IPS-18c (cell line): ENCODE measurements around the gene ZBTB48.

Experiments used
- H3K4me3 ChIP-seq: 2 replicates; pipeline ENCODE4 v1.7.0; 2013; ENCODE audit warnings: low read depth, mild to moderate bottlenecking, low read length, moderate library complexity; ENCODE audit not compliant: insufficient read depth
- H3K9me3 ChIP-seq: one replicate; pipeline ENCODE4 v1.6.1; 2013; ENCODE audit warnings: mild to moderate bottlenecking, low read length, moderate library complexity; ENCODE audit not compliant: control insufficient read depth, insufficient read depth

ZBTB48 gene

DNA sequence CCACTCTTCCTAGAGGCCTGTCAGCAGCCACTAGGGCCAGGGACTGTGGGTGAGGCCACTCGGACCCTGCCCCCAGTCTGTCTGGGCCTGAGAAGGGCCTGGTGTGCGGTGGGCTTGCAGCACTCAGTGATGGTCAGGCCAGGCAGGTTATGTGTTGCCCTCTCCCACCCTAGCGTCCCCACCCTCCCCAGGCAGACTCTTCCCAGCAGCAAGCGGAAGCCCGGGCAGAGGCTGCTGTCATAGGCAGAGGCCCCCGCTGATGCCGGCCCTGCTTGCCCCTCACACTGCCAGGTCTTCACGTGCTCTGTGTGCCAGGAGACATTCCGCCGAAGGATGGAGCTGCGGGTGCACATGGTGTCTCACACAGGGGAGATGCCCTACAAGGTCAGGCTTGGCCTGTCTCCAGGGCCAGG is 6.6 kb downstream of the ZBTB48 start:
- Histone ChIP-seq H3K9me3 (no peaks in the 10 kb centered on the region), H3K4me3 (no peak overlapping the region)

DNA sequence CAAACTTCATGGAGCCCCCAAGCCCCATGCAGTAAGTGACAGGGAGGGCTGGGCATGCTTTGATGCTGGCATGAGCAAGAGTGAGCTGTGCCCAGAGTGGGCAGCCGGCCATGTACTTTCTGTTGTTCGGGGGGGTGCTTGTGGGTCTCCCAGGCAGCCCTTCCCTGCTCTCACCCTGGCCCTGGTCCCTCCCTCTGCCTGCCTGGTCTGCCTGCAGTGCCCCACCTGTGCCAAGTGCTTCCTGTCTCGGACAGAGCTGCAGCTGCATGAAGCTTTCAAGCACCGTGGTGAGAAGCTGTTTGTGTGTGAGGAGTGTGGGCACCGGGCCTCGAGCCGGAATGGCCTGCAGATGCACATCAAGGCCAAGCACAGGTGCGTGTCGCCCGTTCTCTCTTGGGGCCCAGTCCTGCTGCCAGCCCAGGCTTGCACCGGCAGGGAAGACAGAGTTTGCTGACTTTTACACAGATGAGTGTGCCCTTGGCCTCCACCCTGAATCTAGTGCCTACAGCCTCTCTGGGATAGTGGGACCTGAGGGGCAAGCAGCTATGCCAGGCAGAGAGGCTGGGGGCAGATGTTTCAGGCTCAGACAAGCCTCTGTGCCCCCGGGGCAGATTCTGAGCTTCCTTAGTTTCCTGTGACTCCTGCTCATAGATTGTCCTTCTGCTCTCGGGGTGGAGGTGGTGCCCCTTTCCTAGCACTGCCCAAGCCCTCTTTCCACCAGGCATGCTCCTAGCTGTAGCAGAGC is 7.6 kb downstream of the ZBTB48 start:
- Histone ChIP-seq H3K4me3 (no peak overlapping the region), H3K9me3 (no peaks in the 10 kb centered on the region)

DNA sequence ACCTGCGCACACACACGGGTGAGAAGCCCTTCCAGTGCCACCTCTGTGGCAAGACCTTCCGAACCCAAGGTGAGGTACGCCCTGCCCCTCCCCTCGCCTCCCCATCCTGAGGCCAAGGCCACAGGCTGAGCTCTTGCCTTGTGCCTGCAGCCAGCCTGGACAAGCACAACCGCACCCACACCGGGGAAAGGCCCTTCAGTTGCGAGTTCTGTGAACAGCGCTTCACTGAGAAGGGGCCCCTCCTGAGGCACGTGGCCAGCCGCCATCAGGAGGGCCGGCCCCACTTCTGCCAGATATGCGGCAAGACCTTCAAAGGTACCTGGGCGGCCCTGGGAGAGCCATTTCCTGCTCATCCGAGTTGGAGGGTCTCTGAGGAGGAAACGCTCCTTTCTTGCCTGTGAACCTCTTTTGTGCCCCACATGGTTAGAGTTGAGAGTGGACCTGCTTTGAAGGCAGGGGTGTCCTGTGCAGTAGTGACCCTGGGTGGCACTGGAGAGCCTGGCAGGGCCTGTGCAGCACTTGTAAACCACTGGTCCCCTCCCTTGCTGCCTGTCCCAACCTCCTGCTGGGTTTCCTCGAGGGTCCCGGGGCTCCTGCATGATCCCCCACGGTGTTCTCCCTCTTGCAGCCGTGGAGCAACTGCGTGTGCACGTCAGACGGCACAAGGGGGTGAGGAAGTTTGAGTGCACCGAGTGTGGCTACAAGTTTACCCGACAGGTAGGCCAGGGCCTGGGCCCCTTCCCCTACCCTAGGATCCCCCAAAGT is 8.5 kb downstream of the ZBTB48 start:
- Histone ChIP-seq H3K4me3 (no peak overlapping the region), H3K9me3 (no peaks in the 10 kb centered on the region)

DNA sequence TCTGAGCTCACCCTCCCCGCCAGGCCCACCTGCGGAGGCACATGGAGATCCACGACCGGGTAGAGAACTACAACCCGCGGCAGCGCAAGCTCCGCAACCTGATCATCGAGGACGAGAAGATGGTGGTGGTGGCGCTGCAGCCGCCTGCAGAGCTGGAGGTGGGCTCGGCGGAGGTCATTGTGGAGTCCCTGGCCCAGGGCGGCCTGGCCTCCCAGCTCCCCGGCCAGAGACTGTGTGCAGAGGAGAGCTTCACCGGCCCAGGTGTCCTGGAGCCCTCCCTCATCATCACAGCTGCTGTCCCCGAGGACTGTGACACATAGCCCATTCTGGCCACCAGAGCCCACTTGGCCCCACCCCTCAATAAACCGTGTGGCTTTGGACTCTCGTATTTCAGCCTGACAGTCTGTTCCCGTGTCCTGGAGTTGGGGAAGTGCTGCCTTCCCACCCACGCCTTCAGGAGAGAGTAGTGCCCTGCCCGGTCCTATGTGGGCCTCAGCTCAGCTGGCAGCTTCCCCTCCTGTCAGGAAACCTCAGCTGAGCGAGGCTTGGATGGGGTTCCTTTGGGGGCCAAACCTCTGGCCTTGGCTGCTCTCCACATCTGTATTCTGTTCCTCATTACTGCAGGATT is 9.2 kb downstream of the ZBTB48 start:
- Histone ChIP-seq H3K4me3 (no peak overlapping the region), H3K9me3 (no peaks in the 10 kb centered on the region)

DNA sequence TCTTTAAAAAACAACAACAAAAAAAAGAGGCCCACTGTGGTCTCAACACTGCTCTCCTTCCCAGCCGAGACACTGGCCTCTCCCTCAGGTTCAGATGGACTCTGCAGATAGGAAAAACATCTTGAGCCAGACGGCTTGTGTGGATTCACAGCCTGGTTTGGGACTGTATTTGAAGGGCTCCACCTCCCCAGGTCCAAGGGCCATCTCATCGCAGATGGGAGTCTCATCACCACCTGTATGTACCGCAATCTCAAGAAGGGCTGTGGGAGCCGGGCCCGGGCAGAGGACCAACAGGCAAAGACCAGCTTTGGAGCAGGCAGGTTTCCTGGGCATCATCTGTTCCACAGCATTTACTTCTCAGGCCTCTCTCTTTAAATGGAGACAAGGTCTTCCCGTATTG is 10.3 kb downstream of the ZBTB48 start:
- no peaks in the 10 kb centered on the region for H3K9me3 ChIP-seq
- H3K4me3 ChIP-seq = no peak overlapping the region

DNA sequence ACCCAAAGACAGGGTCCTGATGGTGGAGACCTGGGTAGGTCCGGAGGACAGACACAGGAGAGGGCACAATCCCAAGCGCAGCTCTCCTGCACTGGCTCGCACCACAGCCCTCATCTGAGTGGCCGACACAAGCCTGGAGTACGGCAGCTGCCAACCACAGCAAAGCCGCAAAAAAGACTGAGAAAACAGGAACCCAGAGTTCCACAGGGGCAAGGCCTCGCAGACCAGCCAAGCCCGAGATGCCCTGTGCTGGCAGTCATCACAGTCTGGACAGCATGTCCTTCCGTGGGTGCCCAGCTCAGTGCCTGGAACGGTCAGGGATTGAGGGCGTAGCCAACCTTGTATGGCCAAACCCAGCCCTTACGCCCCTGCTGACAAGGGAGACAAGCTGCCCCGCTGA is 11.4 kb downstream of the ZBTB48 start:
- Histone ChIP-seq H3K9me3 (no peaks in the 10 kb centered on the region), H3K4me3 (no peak overlapping the region)

DNA sequence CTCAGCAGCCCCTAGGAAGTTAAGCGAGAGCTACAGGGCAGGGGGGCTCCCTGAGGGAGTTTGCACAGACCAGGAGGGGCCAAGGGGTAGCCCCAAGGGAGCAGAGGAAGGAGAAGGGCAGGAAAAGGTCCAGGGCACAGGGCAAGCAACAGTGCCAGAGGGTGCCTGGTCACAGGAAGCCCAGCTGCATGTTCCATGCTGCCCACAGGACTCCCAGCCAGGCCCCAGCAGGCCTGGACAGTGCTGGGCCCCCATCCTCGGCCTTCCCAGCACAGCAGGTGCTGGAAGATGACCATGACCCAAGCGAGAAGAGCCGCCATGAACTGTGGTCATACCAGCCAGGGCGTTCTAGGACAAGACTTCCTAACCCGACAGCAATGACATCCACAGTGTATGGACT is 11.8 kb downstream of the ZBTB48 start:
- H3K9me3 ChIP-seq = no peaks in the 10 kb centered on the region
- no peak overlapping the region for H3K4me3 ChIP-seq

DNA sequence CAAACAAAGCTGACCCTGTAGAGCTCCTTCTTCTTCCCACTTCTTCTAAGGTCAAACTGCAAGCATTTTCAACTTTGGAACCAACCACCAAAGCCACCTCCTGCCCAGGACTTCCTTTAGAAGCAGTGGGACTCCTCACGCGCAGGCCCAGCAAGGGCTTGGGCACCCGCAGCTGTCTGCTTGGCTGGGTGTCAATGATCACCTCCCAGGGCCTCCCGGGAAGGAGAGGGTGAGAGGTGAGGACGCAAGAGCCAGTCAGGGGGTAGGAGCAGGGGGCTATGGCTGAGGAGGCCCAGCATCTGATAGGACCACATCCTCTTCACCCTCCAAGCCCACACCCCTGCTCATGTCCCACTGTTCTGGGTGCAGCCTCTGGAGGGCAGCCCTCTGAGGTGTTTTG is 12.6 kb downstream of the ZBTB48 start:
- no peaks in the 10 kb centered on the region for H3K9me3 ChIP-seq
- no peak overlapping the region for H3K4me3 ChIP-seq

DNA sequence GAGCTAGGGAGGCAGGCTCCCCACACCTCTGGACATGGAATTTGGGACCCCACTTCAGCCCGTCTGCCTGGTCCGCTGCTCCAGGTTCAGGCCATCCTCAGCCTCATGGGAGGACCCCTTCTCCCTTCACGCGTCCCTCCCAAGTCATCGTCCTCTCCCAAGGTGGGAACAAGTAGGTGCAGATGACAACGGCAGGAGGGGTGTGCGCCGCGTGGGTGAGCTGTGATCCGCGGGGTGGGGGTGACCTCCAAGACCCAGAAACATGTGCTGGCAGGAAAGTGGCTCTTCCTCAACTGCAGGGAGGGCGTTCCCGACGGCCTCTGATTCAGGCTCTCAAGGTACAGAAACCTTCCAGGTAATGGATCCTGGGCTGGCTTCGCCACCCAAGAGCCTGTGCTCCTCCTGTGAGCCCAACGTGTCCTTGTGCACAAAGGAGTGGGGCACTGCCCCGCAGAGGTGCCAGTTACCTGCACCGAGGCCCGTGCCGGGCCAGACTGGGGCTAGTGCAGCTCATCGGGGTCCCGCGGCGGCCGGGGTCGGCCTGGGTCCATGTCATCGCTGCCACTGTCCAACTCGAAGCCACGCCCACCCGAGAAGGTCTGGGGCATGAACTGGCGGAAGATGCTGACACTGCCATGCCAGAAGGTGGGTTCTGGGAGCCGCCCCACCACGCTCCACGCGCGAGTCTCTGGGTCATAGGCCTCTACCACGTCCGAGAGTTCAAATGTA is 13.2 kb downstream of the ZBTB48 start:
- Histone ChIP-seq H3K9me3 (no peaks in the 10 kb centered on the region), H3K4me3 (no peak overlapping the region)

DNA sequence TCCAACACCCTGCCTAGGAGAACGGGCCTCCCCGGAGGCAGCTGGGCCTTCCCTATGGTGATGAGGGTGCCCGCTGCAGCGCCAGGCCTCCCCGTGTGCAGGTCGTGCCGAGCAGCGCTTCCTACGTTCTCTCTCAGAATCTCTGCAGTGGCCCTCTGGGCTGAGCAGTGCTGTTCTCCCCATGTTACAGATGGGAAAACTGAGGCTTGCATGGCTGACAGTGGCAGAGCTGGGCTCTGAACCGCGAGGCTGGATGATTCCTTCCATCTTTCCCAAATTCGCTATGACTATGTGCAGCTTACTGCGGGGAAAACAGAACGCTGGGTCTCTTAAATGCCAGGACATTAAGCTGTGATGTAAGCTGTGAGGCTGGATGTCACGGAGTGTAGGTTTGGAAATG is 14.0 kb downstream of the ZBTB48 start:
- no peak overlapping the region for H3K4me3 ChIP-seq
- no peaks in the 10 kb centered on the region for H3K9me3 ChIP-seq

DNA sequence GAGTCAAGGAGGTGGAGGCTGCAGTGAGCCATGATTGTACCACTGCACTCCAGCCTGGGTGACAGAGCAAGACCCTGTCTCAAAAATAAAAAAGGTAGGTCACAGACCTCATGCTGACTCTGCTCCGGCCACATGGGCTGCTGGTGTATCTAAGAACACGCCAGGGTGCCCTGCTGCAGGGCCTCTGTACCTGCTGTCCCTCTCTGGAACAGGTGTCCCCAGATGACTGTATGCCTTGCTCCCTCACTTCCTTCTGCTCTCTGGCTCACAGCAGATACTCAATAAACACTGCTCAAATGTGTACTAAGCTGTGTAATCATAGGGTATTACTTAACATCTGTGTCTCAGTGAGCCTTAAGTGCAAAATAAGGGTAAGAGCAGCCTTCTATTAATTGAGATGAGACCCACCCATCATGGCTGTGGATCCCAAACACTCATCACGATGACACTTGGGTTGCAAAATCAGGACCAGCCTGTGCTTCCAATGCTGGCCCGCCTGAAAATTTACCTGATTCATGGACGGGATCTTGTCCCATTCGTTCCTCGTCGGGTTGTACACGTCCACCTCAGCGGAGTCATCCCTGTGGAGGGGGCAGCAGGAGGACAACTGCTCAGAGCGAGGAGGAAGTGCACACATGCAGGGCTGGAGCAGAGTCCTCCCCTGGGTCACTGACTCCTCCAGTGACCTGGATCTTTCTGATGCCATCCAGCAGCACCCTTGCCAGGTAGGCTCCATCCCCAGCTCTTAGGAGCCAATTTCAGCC is 15.4 kb downstream of the ZBTB48 start:
- H3K9me3 ChIP-seq = no peaks in the 10 kb centered on the region
- H3K4me3 ChIP-seq = no peak overlapping the region

DNA sequence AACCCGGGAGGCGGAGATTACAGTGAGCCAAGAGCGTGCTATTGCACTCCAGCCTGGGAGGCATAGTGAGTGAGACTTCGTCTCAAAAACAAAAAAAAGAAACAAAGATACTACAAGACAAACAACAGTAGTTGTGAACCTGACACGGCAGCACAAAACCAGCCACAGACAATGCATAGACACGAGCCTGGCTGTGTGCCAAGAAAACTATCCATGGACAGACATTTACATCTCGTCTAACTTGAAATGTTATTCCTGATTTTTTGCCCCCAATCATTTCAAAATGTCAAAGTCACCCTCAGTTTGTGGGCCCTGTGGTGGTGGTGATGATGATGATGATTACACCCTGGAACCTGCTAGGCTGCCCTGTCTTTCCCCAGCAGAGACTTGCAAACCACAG is 16.6 kb downstream of the ZBTB48 start:
- Histone ChIP-seq H3K4me3 (no peak overlapping the region), H3K9me3 (no peaks in the 10 kb centered on the region)

DNA sequence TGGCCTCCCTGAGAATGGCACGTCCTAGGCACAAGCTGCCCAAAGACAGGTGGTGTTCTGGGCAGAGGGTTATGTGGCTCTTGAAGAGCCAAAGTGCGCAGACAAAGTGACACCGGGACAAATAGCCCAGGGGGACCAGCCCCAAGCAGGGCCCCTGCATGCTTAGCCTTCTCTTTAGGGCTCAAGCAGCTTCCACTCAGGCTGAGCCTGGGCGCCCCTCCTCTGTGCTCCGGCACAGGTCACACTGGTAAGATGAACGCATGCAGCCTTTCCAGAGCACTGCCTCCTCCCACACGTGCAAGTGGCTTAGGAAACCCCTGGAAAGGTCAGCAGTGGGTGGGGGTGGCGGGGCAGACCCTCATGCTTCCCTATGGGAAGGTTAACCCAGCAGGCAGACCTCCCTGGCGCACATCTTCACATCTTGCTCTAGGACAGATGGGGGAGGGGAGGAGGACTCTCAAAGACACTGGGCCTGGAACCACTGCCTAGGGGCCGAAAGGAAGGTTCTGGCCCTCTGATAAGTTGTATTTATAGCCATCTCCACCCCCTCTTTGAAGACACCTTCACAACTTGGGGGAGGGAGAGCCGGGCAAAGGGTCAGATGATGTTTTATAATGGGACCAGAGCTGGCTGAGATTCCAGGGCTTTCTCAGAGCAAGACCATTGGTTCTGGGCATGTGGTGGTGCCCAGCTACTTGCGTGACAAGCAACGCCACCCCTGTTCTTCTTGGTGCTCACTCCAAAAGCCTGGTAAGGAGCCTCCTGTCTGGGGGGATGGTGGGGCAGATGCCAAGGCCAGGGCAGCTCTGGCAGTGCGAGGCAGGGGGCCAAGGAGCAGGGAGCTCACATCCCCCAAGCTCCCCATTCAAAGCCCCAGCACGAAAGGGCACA is 17.3 kb downstream of the ZBTB48 start:
- H3K4me3 ChIP-seq = no peak overlapping the region
- H3K9me3 ChIP-seq = peaks cover 4% of the 10 kb centered on the region

DNA sequence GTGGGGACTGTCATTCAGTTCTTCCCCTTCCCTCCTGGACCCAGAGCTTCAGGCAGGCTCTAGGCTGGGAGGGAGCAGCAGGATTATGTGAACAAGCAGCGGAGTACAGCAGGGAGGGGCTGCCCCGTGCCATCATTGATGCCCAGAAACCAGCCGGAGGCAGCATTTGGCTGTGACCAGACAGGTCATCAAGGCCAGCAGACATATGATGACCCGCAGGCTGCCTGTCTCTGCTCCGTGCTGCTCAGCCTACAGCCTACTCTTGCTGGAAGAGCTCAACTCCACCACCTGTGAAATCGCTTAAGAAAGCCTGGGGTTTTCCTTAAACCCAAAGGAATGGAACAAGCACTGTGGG is 18.0 kb downstream of the ZBTB48 start:
- Histone ChIP-seq H3K9me3 (peaks cover 6% of the 10 kb centered on the region), H3K4me3 (no peak overlapping the region)

DNA sequence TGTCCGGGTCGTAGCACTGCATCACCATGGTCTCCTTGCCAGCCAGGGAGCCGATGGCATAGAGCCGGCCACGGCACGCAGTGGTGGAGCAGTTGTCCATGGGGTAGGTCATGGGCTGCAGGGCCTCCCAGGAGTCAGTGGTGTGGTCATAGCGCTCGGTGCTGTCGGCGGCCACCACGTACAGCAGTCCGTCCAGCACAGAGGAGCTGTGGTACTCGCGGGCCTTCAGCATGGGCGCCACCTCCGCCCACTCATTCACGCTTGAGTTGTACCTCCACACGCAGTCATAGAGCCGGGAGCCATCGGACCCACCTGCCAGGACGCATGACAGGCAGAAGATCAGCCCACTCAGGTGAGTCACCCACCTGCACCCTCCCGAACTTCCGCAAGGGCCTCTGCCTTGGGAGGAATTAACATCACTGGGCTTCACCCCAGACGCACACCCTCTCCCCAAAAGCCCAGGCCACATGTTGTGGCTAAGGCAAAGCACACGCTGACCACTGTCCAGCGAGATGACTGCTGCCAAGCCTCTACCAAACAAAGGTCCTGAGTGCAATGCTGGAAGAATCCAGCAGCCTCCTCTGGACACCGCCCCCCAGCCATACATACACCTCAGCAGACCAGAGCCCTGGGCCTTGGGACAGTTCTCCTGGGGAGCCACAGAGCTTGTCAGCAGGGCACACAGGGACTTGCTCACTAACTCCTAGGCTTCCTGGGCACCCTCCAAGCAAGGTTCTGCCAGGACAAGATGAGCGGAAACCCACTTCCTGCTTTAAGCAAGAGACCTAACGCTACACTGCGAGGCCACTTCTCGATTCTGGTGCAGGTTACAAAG is 19.6 kb downstream of the ZBTB48 start:
- Histone ChIP-seq H3K4me3 (no peak overlapping the region; the same call in 1 of the 2 replicates), H3K9me3 (peaks cover 6% of the 10 kb centered on the region)
